ENCODE results near the gene OSBPL10.

OSBPL10 gene

DNA sequence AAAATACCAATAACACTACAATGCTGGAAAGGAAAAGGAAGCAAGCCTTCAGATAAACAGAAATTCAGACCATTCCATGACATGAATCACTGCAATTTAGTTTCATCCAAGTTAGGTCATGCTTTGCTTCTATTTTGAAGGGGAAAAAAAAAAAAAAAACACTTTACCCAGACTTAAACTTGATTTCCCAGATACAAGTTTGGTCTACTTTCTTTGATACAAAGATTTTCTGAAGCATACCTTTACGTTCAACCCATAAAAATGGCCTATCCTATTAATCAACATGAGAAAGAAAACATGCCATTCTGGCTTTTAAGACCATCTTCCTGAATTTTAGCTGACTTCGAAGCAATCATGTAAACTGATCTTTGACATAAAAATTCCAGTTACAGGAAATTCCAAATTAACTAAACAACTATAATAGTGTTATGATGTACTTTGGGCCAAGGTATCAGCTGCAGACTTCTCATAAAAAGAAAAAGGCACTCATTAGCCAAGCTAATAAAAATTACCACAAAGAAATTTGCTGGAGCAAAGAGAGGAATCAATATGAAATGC is 12.6 kb downstream of the OSBPL10 start:
- TF ChIP-seq PATZ1 (CRISPR knock-in tag; IDR thresholded peaks at IDR 0.05; ENCODE audit: borderline replicate concordance), result no peak
- TF ChIP-seq ZNF70 (CRISPR knock-in tag; IDR thresholded peaks at IDR 0.05), result no peak
- no peak for TF ChIP-seq POU6F1 (CRISPR knock-in tag; IDR thresholded peaks at IDR 0.05; ENCODE audit: borderline replicate concordance, low read depth)
- no peak for TF ChIP-seq TCF4 (CRISPR knock-in tag; IDR thresholded peaks at IDR 0.05; ENCODE audit: borderline replicate concordance)
- ATAC-seq, result no peak

- no peak for ATAC-seq
- TF ChIP-seq ZC3H10 (CRISPR knock-in tag; IDR thresholded peaks at IDR 0.05) (no peak), PPARA (CRISPR knock-in tag; IDR thresholded peaks at IDR 0.05; ENCODE audit: borderline replicate concordance) (no peak), TOX (CRISPR knock-in tag; IDR thresholded peaks at IDR 0.05; ENCODE audit: borderline replicate concordance) (no peak), RARB (CRISPR knock-in tag; IDR thresholded peaks at IDR 0.05) (no peak), ZNF70 (CRISPR knock-in tag; IDR thresholded peaks at IDR 0.05) (no peak), GLIS3 (CRISPR knock-in tag; IDR thresholded peaks at IDR 0.05) (no peak), TCF4 (CRISPR knock-in tag; IDR thresholded peaks at IDR 0.05; ENCODE audit: borderline replicate concordance) (no peak), SNAI2 (CRISPR knock-in tag; IDR thresholded peaks at IDR 0.05) (no peak), ZFP30 (CRISPR knock-in tag; IDR thresholded peaks at IDR 0.05) (no peak), ZFP3 (CRISPR knock-in tag; IDR thresholded peaks at IDR 0.05) (no peak), ESRRG (CRISPR knock-in tag; IDR thresholded peaks at IDR 0.05) (no peak), ARNTL (CRISPR knock-in tag; IDR thresholded peaks at IDR 0.05; ENCODE audit: borderline replicate concordance, low read depth) (no peak), BACH2 (CRISPR knock-in tag; IDR thresholded peaks at IDR 0.05; ENCODE audit: borderline replicate concordance) (no peak), PATZ1 (CRISPR knock-in tag; IDR thresholded peaks at IDR 0.05; ENCODE audit: borderline replicate concordance) (no peak), POU6F1 (CRISPR knock-in tag; IDR thresholded peaks at IDR 0.05; ENCODE audit: borderline replicate concordance, low read depth) (no peak), OSR1 (CRISPR knock-in tag; IDR thresholded peaks at IDR 0.05) (no peak)
- TF ChIP-seq, protein P1, sequence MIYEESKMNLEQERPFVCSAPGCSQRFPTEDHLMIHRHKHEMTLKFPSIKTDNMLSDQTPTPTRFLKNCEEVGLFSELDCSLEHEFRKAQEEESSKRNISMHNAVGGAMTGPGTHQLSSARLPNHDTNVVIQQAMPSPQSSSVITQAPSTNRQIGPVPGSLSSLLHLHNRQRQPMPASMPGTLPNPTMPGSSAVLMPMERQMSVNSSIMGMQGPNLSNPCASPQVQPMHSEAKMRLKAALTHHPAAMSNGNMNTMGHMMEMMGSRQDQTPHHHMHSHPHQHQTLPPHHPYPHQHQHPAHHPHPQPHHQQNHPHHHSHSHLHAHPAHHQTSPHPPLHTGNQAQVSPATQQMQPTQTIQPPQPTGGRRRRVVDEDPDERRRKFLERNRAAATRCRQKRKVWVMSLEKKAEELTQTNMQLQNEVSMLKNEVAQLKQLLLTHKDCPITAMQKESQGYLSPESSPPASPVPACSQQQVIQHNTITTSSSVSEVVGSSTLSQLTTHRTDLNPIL (CRISPR knock-in tag; IDR thresholded peaks at IDR 0.05; ENCODE audit: low read depth), result no peak
These were observed 13.5 kb downstream of the OSBPL10 start for GRCh38 chr3:31967592-31967991.

DNA sequence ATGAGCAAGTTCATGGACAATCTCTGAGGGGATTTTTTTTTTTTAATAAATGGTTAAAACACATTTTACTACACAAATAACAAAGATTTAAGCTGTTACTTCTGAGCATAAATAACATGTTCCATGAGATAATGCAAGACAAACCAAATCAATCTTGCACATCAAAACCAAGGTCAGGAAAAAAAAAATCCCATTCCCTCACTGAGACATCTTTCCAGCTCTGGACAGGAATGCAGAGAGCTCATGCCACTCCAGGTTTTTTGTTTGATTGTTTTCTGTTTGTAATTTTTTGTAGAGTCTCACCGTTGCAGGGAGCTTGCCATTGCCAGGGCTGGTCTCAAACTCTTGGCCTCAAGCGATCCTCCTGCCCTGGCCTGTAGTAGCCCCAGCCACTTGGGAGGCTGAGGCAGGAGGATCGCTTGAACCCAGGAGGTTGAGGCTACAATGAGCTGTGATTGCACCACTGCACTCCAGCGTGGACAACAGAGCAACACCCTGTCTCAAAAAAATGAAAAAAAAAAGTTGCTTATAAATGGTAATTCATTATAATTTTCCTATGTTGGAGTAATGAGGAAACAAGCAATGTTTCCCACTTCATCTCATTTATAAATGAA is 14.0 kb downstream of the OSBPL10 start:
- ATAC-seq, result no peak
- TF ChIP-seq ZC3H10 (CRISPR knock-in tag; IDR thresholded peaks at IDR 0.05) (no peak), ZNF565 (CRISPR knock-in tag; conservative IDR thresholded peaks at IDR 0.05; ENCODE audit: low read depth) (no peak), CSDC2 (CRISPR knock-in tag; IDR thresholded peaks at IDR 0.05) (no peak), TOX (CRISPR knock-in tag; IDR thresholded peaks at IDR 0.05; ENCODE audit: borderline replicate concordance) (no peak), GLIS3 (CRISPR knock-in tag; IDR thresholded peaks at IDR 0.05) (no peak), ISL1 (CRISPR knock-in tag; IDR thresholded peaks at IDR 0.05) (no peak), OSR1 (CRISPR knock-in tag; IDR thresholded peaks at IDR 0.05) (no peak), BACH2 (CRISPR knock-in tag; IDR thresholded peaks at IDR 0.05; ENCODE audit: borderline replicate concordance) (no peak), PPARA (CRISPR knock-in tag; IDR thresholded peaks at IDR 0.05; ENCODE audit: borderline replicate concordance) (no peak), ZNF8 (CRISPR knock-in tag; IDR thresholded peaks at IDR 0.05) (no peak), TCF4 (CRISPR knock-in tag; IDR thresholded peaks at IDR 0.05; ENCODE audit: borderline replicate concordance) (no peak), ARNTL (CRISPR knock-in tag; IDR thresholded peaks at IDR 0.05; ENCODE audit: borderline replicate concordance, low read depth) (no peak)
- TF ChIP-seq, protein P2, sequence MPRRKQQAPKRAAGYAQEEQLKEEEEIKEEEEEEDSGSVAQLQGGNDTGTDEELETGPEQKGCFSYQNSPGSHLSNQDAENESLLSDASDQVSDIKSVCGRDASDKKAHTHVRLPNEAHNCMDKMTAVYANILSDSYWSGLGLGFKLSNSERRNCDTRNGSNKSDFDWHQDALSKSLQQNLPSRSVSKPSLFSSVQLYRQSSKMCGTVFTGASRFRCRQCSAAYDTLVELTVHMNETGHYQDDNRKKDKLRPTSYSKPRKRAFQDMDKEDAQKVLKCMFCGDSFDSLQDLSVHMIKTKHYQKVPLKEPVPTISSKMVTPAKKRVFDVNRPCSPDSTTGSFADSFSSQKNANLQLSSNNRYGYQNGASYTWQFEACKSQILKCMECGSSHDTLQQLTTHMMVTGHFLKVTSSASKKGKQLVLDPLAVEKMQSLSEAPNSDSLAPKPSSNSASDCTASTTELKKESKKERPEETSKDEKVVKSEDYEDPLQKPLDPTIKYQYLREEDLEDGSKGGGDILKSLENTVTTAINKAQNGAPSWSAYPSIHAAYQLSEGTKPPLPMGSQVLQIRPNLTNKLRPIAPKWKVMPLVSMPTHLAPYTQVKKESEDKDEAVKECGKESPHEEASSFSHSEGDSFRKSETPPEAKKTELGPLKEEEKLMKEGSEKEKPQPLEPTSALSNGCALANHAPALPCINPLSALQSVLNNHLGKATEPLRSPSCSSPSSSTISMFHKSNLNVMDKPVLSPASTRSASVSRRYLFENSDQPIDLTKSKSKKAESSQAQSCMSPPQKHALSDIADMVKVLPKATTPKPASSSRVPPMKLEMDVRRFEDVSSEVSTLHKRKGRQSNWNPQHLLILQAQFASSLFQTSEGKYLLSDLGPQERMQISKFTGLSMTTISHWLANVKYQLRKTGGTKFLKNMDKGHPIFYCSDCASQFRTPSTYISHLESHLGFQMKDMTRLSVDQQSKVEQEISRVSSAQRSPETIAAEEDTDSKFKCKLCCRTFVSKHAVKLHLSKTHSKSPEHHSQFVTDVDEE (CRISPR knock-in tag; IDR thresholded peaks at IDR 0.05), result no peak

Measured in SK-N-SH treated with all-trans-retinoic acid at 6 μM for 48 hours (cell line).